GM12878 (cell line): ENCODE measurements around the gene DCLRE1B. TPM values are rescaled to one million over a fixed set of nuclear protein-coding genes. Genes with fewer than 3 reads are reported as not detected.
A peak's percentile ranks its signal among the peaks of the same experiment; 100 is the strongest.

Experiments used
- ASH2L ChIP-seq: fragments of 300-600, 200-600 bp; sonication (generic); IDR thresholded peaks from 2 replicates; pipeline ENCODE4 v1.6.1; 2017; ENCODE audit warnings: low read depth, mild to moderate bottlenecking, borderline replicate concordance
- EED ChIP-seq: sonication (generic); IDR thresholded peaks from 2 replicates; pipeline ENCODE4 v1.6.1; 2016; ENCODE audit warnings: antibody characterized with exemption, low read depth
- HSF1 ChIP-seq: fragments of 150-350 bp; IDR thresholded peaks from 2 replicates; pipeline ENCODE4 v1.6.1; 2014; ENCODE audit warnings: mild to moderate bottlenecking, low read depth, low read length
- IKZF1 ChIP-seq: fragments of 450-650 bp; conservative IDR thresholded peaks from 2 replicates; pipeline ENCODE4 v1.6.1; 2017; ENCODE audit warnings: antibody characterized with exemption, mild to moderate bottlenecking
- IKZF2 ChIP-seq, 2 experiments: fragments of 450-650 bp; IDR thresholded peaks; 2 replicates each; pipeline ENCODE4 v1.6.1; 2017; ENCODE audit warnings: mild to moderate bottlenecking in 2 of 2, moderate library complexity in 2 of 2
- KAT2A ChIP-seq: conservative IDR thresholded peaks from 2 replicates; pipeline ENCODE4 v1.6.1; 2011; ENCODE audit warnings: low read depth, low read length; ENCODE audit not compliant: control insufficient read depth
- KLF5 ChIP-seq: fragments of 450-650 bp; IDR thresholded peaks from 2 replicates; pipeline ENCODE4 v1.6.1; 2014; ENCODE audit warnings: mild to moderate bottlenecking; ENCODE audit not compliant: partially characterized antibody
- LARP7 ChIP-seq: fragments of 450-650 bp; IDR thresholded peaks from 2 replicates; pipeline ENCODE4 v1.6.1; 2017; ENCODE audit warnings: mild to moderate bottlenecking
- MTA3 ChIP-seq: IDR thresholded peaks from 2 replicates; pipeline ENCODE4 v1.6.1; 2012; ENCODE audit warnings: low read length, inconsistent platforms, borderline replicate concordance
- NKRF ChIP-seq: fragments of 450-650 bp; conservative IDR thresholded peaks from 2 replicates; pipeline ENCODE4 v1.6.1; 2017; ENCODE audit warnings: mild to moderate bottlenecking, moderate library complexity
- NR2C1 ChIP-seq: fragments of 450-650 bp; IDR thresholded peaks from 2 replicates; pipeline ENCODE4 v1.6.1; 2017; ENCODE audit warnings: antibody characterized with exemption, mild to moderate bottlenecking, moderate library complexity
- NR2F1 ChIP-seq: fragments of 450-650 bp; conservative IDR thresholded peaks from 2 replicates; pipeline ENCODE4 v1.6.1; 2017; ENCODE audit warnings: mild to moderate bottlenecking
- PML ChIP-seq: IDR thresholded peaks from 2 replicates; pipeline ENCODE4 v1.6.1; 2012; ENCODE audit warnings: low read length, inconsistent platforms
- RB1 ChIP-seq: fragments of 450-650 bp; formaldehyde crosslinking; IDR thresholded peaks from 2 replicates; pipeline ENCODE4 v1.6.1; 2017; ENCODE audit warnings: mild to moderate bottlenecking, borderline replicate concordance
- RBBP5 ChIP-seq: fragments of 200-600 bp; sonication (generic); conservative IDR thresholded peaks from 2 replicates; pipeline ENCODE4 v1.6.1; 2016
- SIX5 ChIP-seq: IDR thresholded peaks from 2 replicates; pipeline ENCODE4 v1.6.1; 2011; ENCODE audit warnings: mild to moderate bottlenecking, low read depth, low read length, moderate library complexity; ENCODE audit not compliant: severe bottlenecking
- SP1 ChIP-seq: IDR thresholded peaks from one replicate; pipeline ENCODE4 v1.6.1; 2011; ENCODE audit warnings: low read depth, low read length
- SREBF1 ChIP-seq: IDR thresholded peaks from 2 replicates; pipeline ENCODE4 v1.6.1; 2012; ENCODE audit warnings: mild to moderate bottlenecking, low read length
- WRNIP1 ChIP-seq: IDR thresholded peaks from 2 replicates; pipeline ENCODE4 v1.6.1; 2011; ENCODE audit warnings: low read depth, low read length, improper control_type of control experiment, borderline replicate concordance
- YBX1 ChIP-seq: fragments of 450-650 bp; IDR thresholded peaks from 2 replicates; pipeline ENCODE4 v1.6.1; 2016; ENCODE audit warnings: antibody characterized with exemption
- ZBED1 ChIP-seq: IDR thresholded peaks from 2 replicates; pipeline ENCODE4 v1.6.1; 2016; ENCODE audit warnings: borderline replicate concordance
- ZBTB33 ChIP-seq: fragments of 450-650 bp; IDR thresholded peaks from 2 replicates; pipeline ENCODE4 v1.6.1; 2017; ENCODE audit warnings: mild to moderate bottlenecking
- ZBTB40 ChIP-seq: fragments of 450-650 bp; IDR thresholded peaks from 2 replicates; pipeline ENCODE4 v1.6.1; 2016; ENCODE audit warnings: mild to moderate bottlenecking, moderate library complexity, borderline replicate concordance
- polyA plus RNA-seq, 11 experiments: library from polyadenylated mRNA; depleted of rRNA in 4 of 11; unstranded in 6 of 11; stranded (reverse) in 5 of 11; fragments of >200 nt; fragmentation: Nextera tagmentation in 4 of 11; fragmentation: Illumina TruSeq in 1 of 11; extraction: Ambion mirVana in 4 of 11; extraction: Trizol in 1 of 11; gene quantifications; 1 replicate in 1 of 11; 2 replicates in 10 of 11; pipeline versions ENCODE4 v1.2.1 to v1.2.3, GENCODE V29; 2011 to 2016; ENCODE audit warnings: inconsistent platforms in 2 of 11, missing spikeins in 2 of 11, low read depth in 1 of 11
- total RNA-seq, 4 experiments: library from RNA; depleted of rRNA in 3 of 4; stranded (reverse); fragments of >200 nt in 3 of 4; fragmentation: Illumina TruSeq in 1 of 4; extraction: Trizol in 1 of 4; gene quantifications; 2 replicates each; pipeline versions ENCODE4 v1.2.1 to v1.2.3, GENCODE V29; 2013 to 2021

Gene DCLRE1B
- total and polyA plus RNA-seq, 10 of the 15 experiments (the other 5 are each of a cell fraction or from before 2014, with no cell fraction given) = 5.4 to 18.3 (median 13.4) TPM

GRCh38 chr1:113904674-113905434, at the start of gene DCLRE1B, which contains the start of gene AP4B1 (continued):
- TF ChIP-seq HSF1 (peak; percentile 93), SIX5 (peak; percentile 26), SP1 (peak; percentile 71), ZBTB33 (no peak), PML (peak; percentile 94), KAT2A (no peak), RB1 (peak; percentile 100), ZBTB40 (peak; percentile 85; the same call in 1 of the 2 replicates), SREBF1 (peak; percentile 47; the same call in 1 of the 2 replicates), NKRF (no peak; the same call in 1 of the 2 replicates), EED (peak; percentile 88), LARP7 (no peak; the same call in 1 of the 2 replicates), NR2F1 (peak; percentile 46), MTA3 (no peak; the same call in 1 of the 2 replicates), IKZF1 (peak; percentile 93), IKZF2 (IDR thresholded peaks at IDR 0.05) (peak; percentile 97), RBBP5 (no peak), WRNIP1 (no peak), ZBED1 (no peak), YBX1 (no peak), KLF5 (peak; percentile 41), ASH2L (no peak), NR2C1 (no peak)
